Hippocampal formation (tissue), 2 donors: ENCODE results near the gene TTC34.
"Not testable (repeated sequence)": the region's sequence is repeated elsewhere in the genome, so short reads cannot be mapped to it uniquely, and the experiment has no call there.

ENCODE experiments used
- DNase-seq, 2 donors: peaks; one replicate each; lab custom pipeline; 2025; lab: John Stamatoyannopoulos, UW

TTC34 gene

DNA sequence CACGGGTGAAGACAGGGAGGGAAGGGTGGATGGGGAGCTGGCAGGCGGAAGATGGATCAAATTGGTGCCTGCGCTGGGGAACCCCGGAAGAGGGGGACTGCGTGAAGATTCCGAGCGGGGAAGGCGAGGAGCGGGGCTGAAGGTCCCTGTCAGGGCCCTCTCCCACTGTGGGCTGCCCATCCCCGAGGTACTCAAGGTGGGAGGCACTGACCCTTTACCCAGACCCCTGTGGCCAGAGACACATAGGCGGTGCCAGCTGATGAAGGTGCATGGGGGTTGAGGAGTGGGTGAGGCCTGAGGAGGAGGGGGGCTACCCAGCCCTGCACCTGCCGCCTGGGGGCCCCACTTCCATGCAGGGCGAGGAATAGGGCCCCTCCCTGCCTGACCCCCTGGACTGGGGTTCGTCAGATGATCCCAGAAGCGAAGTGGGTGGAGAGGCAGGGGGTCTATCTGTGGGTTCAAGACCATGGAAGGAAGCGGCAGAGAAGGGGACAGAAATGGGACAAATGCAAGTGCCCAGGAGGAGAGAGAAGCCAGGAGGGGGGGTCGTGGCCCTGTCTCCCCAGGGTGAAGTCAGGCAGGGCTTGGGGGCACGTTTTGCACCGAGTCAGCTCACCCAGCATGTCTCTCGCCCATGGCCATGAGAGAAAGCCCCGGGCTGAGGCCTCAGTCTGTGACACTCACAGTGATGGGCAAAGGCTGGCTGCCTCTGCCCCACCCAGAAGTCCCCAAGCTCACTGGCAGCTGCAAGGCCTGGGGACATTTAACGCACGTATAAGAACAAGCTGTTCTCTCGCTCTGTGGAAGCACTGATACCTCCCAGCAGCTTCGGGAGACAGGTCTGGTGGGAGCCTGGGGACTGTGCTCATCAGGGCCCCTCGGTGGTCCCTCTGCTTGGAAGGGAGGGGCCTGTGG is 161.6 kb downstream of the TTC34 start:
- DNase-seq, result no peak

GRCh38 chr1:2639203-2639602 is 162.3 kb downstream of the TTC34 start:
- DNase-seq, result no peak

DNA sequence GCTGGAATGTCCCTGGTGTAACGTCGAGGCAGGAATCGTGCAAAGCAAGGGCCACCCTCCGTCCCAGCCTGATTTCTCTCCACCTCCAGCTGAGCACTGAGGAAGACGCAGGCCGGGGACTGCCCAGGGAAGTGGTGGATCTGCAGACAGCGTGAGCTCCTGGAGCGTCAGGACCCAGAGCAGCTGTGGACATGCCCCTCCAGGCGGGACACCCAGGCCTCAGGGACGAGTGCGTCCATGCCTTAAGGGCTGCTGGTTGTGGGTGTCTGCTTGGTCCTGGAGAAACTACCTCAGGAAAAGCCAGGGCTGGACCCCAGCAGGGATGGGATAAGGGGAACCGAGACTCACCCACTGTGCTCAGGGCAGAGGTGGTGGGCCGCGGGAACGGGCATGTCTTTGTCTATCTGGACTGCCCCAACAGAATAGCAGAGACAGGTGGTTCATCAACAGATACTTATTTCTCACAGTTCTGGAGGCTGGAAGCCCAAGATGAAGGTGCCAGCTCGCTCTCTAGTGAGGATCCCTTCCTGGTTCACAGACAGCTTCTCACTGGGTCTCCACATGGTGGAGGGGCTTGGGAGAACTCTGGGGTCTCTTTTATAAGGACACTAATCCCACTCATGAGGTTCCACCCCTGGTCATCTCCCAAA is 162.9 kb downstream of the TTC34 start:
- DNase-seq, result no peak

GRCh38 chr1:2637442-2638145 is 163.9 kb downstream of the TTC34 start:
- no peak for DNase-seq

GRCh38 chr1:2636733-2637132 is 164.8 kb downstream of the TTC34 start:
- no peak for DNase-seq

DNA sequence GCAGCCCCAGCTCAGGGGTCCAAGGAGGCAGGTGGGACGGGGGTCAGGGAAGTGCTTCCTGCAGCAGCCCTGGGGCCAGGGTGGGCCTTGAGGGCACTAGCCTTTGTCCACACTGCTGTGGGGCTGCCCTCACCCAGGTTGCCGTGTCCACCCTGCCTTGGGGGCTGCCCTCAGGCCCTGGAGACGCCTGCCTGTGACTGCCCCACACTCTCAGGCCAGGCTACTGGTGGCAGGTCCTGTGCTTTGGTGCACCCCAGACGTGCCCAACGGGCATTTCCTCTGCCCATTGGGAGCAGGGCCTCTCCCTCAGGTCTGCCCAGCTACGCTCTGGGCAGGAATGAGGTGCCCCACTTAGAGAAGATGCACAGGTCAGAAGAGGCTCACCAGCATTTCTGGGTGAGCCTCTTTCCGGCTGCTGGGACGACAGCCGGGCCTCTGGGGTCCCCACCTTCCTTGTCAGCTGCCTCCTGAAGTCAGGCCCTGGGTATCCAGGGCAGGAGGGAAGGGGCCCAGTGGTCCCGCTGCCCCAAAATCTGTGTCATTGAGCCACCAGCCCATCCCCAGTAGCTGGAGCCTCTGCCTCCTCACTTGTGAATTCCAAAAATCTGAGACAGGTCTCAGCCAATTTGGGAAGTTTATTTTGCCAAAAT is 166.0 kb downstream of the TTC34 start:
- DNase-seq, result no peak

- no peak for DNase-seq
Measured at GRCh38 chr1:2633936-2634491, 167.5 kb downstream of the TTC34 start.

GRCh38 chr1:2633366-2633935 is 168.0 kb downstream of the TTC34 start:
- no peak for DNase-seq

DNA sequence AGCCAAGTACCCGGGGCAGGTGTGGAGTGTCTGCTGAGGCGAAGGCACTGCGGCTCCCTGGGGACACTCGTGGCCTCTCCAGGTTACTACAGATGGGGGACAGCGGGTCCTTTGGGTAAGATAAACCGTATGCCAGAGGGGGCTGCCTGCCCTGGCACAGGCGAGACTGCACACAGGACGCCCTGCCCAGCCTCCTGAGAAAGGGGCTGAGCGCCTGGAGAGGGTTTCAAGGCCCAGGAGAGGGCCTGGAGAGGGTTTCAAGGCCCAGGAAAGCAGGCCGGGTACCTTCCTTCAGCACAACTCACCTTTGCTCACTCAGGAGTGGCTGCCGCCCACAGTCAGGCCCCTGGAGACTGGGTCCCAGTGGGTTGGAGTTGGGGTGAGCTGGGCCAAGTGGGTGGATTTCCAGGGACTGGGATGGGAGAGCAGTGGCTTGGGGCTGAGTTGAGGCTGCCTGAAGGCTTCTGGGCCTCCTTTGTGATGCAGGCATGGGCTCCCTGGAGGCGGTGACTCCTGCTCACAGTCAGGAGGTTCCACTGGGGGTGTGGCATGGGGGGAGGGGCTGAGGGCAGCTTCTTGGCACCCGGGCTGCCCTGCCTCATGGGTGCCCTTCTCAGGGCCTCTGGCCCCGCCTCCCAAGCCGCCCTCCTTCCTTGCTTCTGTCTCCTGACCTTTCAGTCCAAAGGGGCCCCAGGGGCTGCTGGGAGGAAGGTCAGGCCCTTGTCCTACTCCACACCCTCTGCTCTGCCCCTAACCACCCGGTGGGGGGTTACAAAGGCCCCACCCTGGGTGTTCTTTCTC is 168.7 kb downstream of the TTC34 start, which contains the start of gene MMEL1:
MMEL1 (minus strand) TSS at position 456 of the 801 bp plus-strand sequence. CDS start 3,532 bp downstream, outside the sequence.
- DNase-seq, result no peak

DNA sequence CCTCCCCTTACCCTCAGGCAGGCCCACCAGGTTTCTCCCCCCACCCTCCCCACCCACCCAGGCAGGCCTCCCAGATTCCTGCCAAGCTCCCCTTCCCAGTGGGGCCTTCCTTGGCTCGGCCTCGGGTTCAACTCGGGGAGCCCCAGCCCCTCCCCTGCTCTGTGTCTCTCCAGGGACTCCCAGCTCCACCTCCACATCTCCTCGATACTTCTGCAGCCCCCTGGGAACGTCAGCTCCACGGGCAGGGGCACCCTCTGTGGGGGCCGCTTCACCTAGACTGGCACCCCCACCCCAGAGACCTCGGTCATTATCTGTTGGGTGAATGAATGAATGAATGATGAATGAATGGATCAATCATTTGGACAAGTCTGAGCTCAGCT is 169.5 kb downstream of the TTC34 start:
- DNase-seq, result no peak

DNA sequence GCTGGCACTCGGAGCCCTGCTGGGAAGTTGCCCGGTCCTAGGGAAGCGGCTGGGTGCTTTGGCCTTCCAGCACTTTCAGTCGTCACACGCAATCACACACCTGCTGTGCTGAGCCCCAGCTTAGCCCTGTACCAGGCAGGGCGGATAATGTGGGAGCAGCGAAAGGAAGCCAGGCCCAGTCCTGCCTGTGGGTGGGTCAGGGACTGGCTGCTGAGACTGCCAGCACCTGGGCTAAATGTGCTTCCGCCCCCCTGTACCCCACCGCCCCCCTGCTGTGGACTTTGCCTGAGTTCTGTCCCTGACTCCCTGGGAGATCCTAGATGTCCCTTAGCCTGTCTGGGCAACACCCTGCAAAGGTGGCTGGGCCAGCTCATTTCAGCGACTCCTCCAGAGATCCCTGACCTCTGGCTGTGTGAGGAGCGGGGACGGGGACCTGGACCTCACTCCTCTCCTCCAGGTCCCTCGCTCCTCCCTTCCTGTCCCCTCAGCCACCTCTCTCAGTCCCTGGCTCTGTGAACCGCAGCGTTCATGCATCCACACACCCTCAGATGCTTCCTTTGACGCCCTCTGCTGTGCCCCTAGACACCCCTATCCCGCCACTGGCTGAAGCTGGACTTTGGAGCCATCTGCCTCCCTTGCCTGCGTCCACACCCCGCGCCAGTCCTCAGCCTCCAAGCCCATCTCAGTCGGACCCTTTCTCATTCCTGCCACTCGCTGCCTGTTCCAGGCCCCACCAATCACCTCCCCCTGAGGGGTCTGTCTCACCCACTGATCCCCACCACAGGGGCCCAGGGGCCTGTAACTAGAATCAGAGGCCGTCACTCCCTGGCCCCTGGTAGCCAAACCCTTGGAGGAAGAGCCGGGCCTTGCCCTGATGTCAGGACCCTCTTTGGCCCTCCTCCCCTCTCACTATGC is 170.1 kb downstream of the TTC34 start:
- no peak for DNase-seq

GRCh38 chr1:2630498-2631135 is 170.9 kb downstream of the TTC34 start:
- no peak for DNase-seq

GRCh38 chr1:2629627-2630497 is 171.6 kb downstream of the TTC34 start:
- DNase-seq, result no peak

DNA sequence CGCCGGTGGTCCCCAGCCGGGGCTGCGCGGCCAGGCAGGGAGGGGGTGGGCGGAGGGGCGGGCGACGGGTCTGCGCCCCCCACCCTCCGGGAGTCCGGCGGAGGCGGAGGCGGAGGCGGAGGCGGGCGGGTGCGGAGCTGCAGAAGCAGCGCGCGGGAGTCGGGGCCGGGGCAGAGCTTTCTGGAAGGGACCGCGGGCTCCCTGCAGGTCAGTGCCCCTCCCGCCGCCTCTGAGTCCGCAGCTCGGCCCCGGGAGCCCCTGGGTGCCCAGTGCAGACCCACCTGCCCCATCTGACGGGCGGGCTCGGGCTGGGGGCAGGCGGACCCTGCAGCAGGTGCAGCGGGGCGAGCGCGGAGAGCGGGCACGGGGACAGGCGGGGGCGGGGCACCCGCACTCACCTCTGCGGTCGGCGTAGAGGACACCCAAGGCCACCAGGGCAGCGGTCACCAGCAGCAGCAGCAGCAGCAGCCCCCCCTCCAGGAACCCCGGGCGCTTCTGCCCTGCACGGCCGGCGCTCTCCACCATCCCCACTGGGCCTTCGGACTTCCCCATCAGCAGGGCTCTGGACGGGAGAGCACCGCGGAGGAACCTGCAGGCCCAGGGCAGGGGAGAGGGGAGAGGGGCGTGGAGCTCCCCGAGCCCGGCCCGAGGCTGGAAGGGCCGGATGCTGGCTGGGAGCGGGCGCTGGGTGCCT is 172.4 kb downstream of the TTC34 start:
- no peak for DNase-seq

- DNase-seq, result no peak
Measured at GRCh38 chr1:2628191-2628932, 173.1 kb downstream of the TTC34 start.

- no peak for DNase-seq
Measured at GRCh38 chr1:2627746-2628145, 173.7 kb downstream of the TTC34 start.

- not testable (repeated sequence) for DNase-seq
Measured at GRCh38 chr1:2625748-2626147, 175.7 kb downstream of the TTC34 start.
